H9 (cell line): ENCODE results near the gene TCTN2. TPM values are rescaled to one million over a fixed set of nuclear protein-coding genes. Genes with fewer than 3 reads are reported as not detected.

Experiments
- DNase-seq: peaks from one replicate; pipeline ENCODE4 v3.0.0-alpha.2; 2017
- H2AFZ ChIP-seq: one replicate; pipeline ENCODE4 v1.6.1; 2013; ENCODE audit warnings: mild to moderate bottlenecking, low read length, control low read depth, moderate library complexity
- H2AK5ac ChIP-seq: 2 replicates; pipeline ENCODE4 v1.6.1; 2013; ENCODE audit warnings: low read length, control low read depth, mixed read lengths; ENCODE audit not compliant: insufficient read length
- H2BK120ac ChIP-seq: one replicate; pipeline ENCODE4 v1.6.1; 2013; ENCODE audit warnings: low read depth, mild to moderate bottlenecking, low read length, control low read depth, inconsistent platforms; ENCODE audit not compliant: poor library complexity, severe bottlenecking
- H2BK12ac ChIP-seq: 2 replicates; pipeline ENCODE4 v1.6.1; 2013; ENCODE audit warnings: low read length, control low read depth, mixed read lengths, low read depth; ENCODE audit not compliant: insufficient read length
- H2BK15ac ChIP-seq: 2 replicates; pipeline ENCODE4 v1.6.1; 2013; ENCODE audit warnings: low read depth, low read length, control low read depth
- H2BK20ac ChIP-seq: one replicate; pipeline ENCODE4 v1.6.1; 2013; ENCODE audit warnings: low read depth, mild to moderate bottlenecking, low read length, control low read depth, inconsistent platforms; ENCODE audit not compliant: poor library complexity, severe bottlenecking
- H2BK5ac ChIP-seq: 2 replicates; pipeline ENCODE4 v1.6.1; 2013; ENCODE audit warnings: low read length, control low read depth, mixed read lengths; ENCODE audit not compliant: insufficient read length
- H3K14ac ChIP-seq: 2 replicates; pipeline ENCODE4 v1.6.1; 2013; ENCODE audit warnings: low read length, control low read depth; ENCODE audit not compliant: insufficient read depth
- H3K18ac ChIP-seq: 2 replicates; pipeline ENCODE4 v1.6.1; 2013; ENCODE audit warnings: low read depth, mild to moderate bottlenecking, mixed read lengths, low read length, control low read depth; ENCODE audit not compliant: insufficient read length
- H3K23ac ChIP-seq: 2 replicates; pipeline ENCODE4 v1.6.1; 2013; ENCODE audit warnings: low read length, control low read depth, mixed read lengths, low read depth; ENCODE audit not compliant: insufficient read length
- H3K23me2 ChIP-seq: 2 replicates; pipeline ENCODE4 v1.6.1; 2013; ENCODE audit warnings: low read depth, mild to moderate bottlenecking, mixed read lengths, low read length, control low read depth; ENCODE audit not compliant: insufficient read length, poor library complexity, severe bottlenecking
- H3K27ac ChIP-seq: 2 replicates; pipeline ENCODE4 v1.5.1; 2013; ENCODE audit warnings: low read length, control low read depth, mixed read lengths, low read depth; ENCODE audit not compliant: insufficient read length
- H3K27me3 ChIP-seq: 2 replicates; pipeline ENCODE4 v1.6.1; 2013; ENCODE audit warnings: low read length, control low read depth, inconsistent platforms; ENCODE audit not compliant: insufficient read depth
- H3K4ac ChIP-seq: 2 replicates; pipeline ENCODE4 v1.6.1; 2013; ENCODE audit warnings: low read depth, mild to moderate bottlenecking, control low read depth, inconsistent platforms, low read length, moderate library complexity
- H3K4me1 ChIP-seq: 2 replicates; pipeline ENCODE4 v1.6.1; 2013; ENCODE audit warnings: low read length, control low read depth, inconsistent platforms; ENCODE audit not compliant: insufficient read depth
- H3K4me2 ChIP-seq: 2 replicates; pipeline ENCODE4 v1.6.1; 2013; ENCODE audit warnings: low read length, control low read depth, mixed read lengths; ENCODE audit not compliant: insufficient read length, insufficient read depth
- H3K56ac ChIP-seq: 2 replicates; pipeline ENCODE4 v1.6.1; 2013; ENCODE audit warnings: low read depth, mild to moderate bottlenecking, mixed read lengths, low read length, control low read depth; ENCODE audit not compliant: insufficient read length
- H3K79me1 ChIP-seq: 2 replicates; pipeline ENCODE4 v1.6.1; 2013; ENCODE audit warnings: low read depth, mild to moderate bottlenecking, moderate library complexity, low read length, control low read depth, inconsistent platforms; ENCODE audit not compliant: insufficient read depth, poor library complexity, severe bottlenecking
- H3K79me2 ChIP-seq: 2 replicates; pipeline ENCODE4 v1.6.1; 2013; ENCODE audit warnings: low read length, control low read depth, inconsistent platforms; ENCODE audit not compliant: insufficient read depth
- H3K9ac ChIP-seq: 2 replicates; pipeline ENCODE4 v1.6.1; 2013; ENCODE audit warnings: low read length, control low read depth, mixed read lengths; ENCODE audit not compliant: insufficient read length; ENCODE audit errors: extremely low read depth
- H3K9me3 ChIP-seq: one replicate; pipeline ENCODE4 v1.6.1; 2013; ENCODE audit warnings: low read depth, low read length, inconsistent platforms; ENCODE audit not compliant: control insufficient read depth
- H3T11ph ChIP-seq: one replicate; pipeline ENCODE4 v1.6.1; 2013; ENCODE audit warnings: mild to moderate bottlenecking, low read length, control low read depth, inconsistent platforms
- H4K20me1 ChIP-seq: one replicate; pipeline ENCODE4 v1.6.1; 2013; ENCODE audit not compliant: control insufficient read depth, insufficient read length, insufficient read depth
- H4K5ac ChIP-seq: 2 replicates; pipeline ENCODE4 v1.6.1; 2013; ENCODE audit warnings: low read depth, mild to moderate bottlenecking, mixed read lengths, low read length, control low read depth; ENCODE audit not compliant: insufficient read length
- H4K8ac ChIP-seq: replicated peaks from 2 replicates; pipeline ENCODE4 v1.6.1; 2013; ENCODE audit warnings: low read length, control low read depth, mixed read lengths, low read depth; ENCODE audit not compliant: insufficient read length
- H4K91ac ChIP-seq: 2 replicates; pipeline ENCODE4 v1.6.1; 2013; ENCODE audit warnings: low read depth, mild to moderate bottlenecking, moderate library complexity, mixed read lengths, low read length, control low read depth; ENCODE audit not compliant: insufficient read length
- H3K27ac Mint-ChIP-seq, 3 experiments: 2 replicates in 2 of 3; 3 replicates in 1 of 3; pipeline ENCODE4 v1.8.0; 2020 to 2021; ENCODE audit warnings: mixed read lengths in 3 of 3, mild to moderate bottlenecking in 1 of 3, moderate library complexity in 1 of 3
- H3K27me3 Mint-ChIP-seq: 2 replicates; pipeline ENCODE4 v1.8.0; 2021; ENCODE audit warnings: low read depth, mild to moderate bottlenecking, moderate library complexity, mixed read lengths
- H3K36me3 Mint-ChIP-seq, 3 experiments: 2 replicates in 2 of 3; 3 replicates in 1 of 3; pipeline ENCODE4 v1.8.0; 2020 to 2021; ENCODE audit warnings: low read depth in 3 of 3, mixed read lengths in 3 of 3; ENCODE audit not compliant: insufficient read depth in 1 of 3
- H3K4me1 Mint-ChIP-seq, 2 experiments: 2 replicates each; pipeline ENCODE4 v1.8.0; 2020; ENCODE audit warnings: mixed read lengths in 2 of 2
- H3K4me3 Mint-ChIP-seq, 2 experiments: 2 replicates in 1 of 2; 3 replicates in 1 of 2; pipeline ENCODE4 v1.8.0; 2020 to 2021; ENCODE audit warnings: mild to moderate bottlenecking in 2 of 2, mixed read lengths in 2 of 2, moderate library complexity in 1 of 2
- H3K9me3 Mint-ChIP-seq, 2 experiments: 2 replicates in 1 of 2; 3 replicates in 1 of 2; pipeline ENCODE4 v1.8.0; 2020; ENCODE audit warnings: mild to moderate bottlenecking in 2 of 2, mixed read lengths in 2 of 2, moderate library complexity in 1 of 2
- CTCF ChIP-seq: fragments of 200-600 bp; sonication (generic); conservative IDR thresholded peaks from 3 replicates; pipeline ENCODE4 v1.8.0; 2021; ENCODE audit warnings: antibody characterized with exemption, mild to moderate bottlenecking
- WGBS: extraction: QIAGEN DNeasy Blood & Tissue Kit; methylation state at CpG from one replicate; pipeline ENCODE4 v1.1.7; 2013; ENCODE audit warnings: missing lambda C conversion rate, low lambda C conversion rate, mixed read lengths; ENCODE audit not compliant: insufficient read length; ENCODE audit errors: extremely low coverage; 5-methylcytosine and 5-hydroxymethylcytosine counted together
- total RNA-seq: library from RNA; stranded (reverse); gene quantifications from 2 replicates; pipeline ENCODE4 v1.2.1, GENCODE V29; 2021

Gene TCTN2
- total RNA-seq, 1 experiment from 2014 or later: 7.4 TPM

GRCh38 chr12:123681605-123682004, 10.7 kb downstream of the TCTN2 start:
- Histone ChIP-seq H3K4me1 (no peaks in the 10 kb centered on the region), H2BK20ac (no peak overlapping the region), H3K27ac (no peak overlapping the region), H3K56ac (no peak overlapping the region), H3K9ac (no peak overlapping the region), H2BK5ac (no peak overlapping the region), H3K27me3 (no peaks in the 10 kb centered on the region), H4K5ac (no peak overlapping the region), H3K79me1 (no peaks in the 10 kb centered on the region), H4K20me1 (no peaks in the 10 kb centered on the region), H2BK12ac (no peak overlapping the region), H4K91ac (no peak overlapping the region), H2BK15ac (no peak overlapping the region), H2AK5ac (no peak overlapping the region), H3K9me3 (no peaks in the 10 kb centered on the region), H3K79me2 (no peaks in the 10 kb centered on the region), H3K23ac (no peak overlapping the region), H3K4me2 (no peak overlapping the region), H3K14ac (no peak overlapping the region), H3K4ac (no peak overlapping the region), H2AFZ (no peak overlapping the region), H4K8ac (no peak overlapping the region), H2BK120ac (no peak overlapping the region), H3T11ph (no peak overlapping the region), H3K18ac (no peak overlapping the region), H3K23me2 (no peaks in the 10 kb centered on the region)
- Mint-ChIP-seq H3K27me3 (no peaks in the 10 kb centered on the region), H3K9me3 (no peaks in the 10 kb centered on the region), H3K27ac (no peak overlapping the region), H3K4me3 (no peak overlapping the region), H3K4me1 (no peaks in the 10 kb centered on the region), H3K36me3 (peaks cover 0 to 6% (median 0%) of the 10 kb centered on the region in 3 experiments; a peak in 2 of 7 replicates)
- WGBS: no CpG with 5 or more reads among the region's 2 CpGs
- DNase-seq: no peak
- TF ChIP-seq CTCF: no peak
